Activated CD8-positive, alpha-beta memory T cell treated with anti-CD3 and anti-CD28 coated beads, Interleukin-2, amount 10 ng/mL, durations not matched to agents 7 days and 5 days (primary cell): Measurements from ENCODE around the gene TUBB4A. TPM values are rescaled to one million over a fixed set of nuclear protein-coding genes. Genes with fewer than 3 reads are reported as not detected.
A peak's percentile ranks its signal among the peaks of the same experiment; 100 is the strongest.

Experiments used
- ATAC-seq: fragments of 150-1000 bp; cut with Tn5 transposase; one replicate; pipeline ENCODE4 v1.10.0; 2021; ENCODE audit warnings: moderate library complexity
- CTCF ChIA-PET: fragments of 350-600 bp; sonication (Branson Sonifier 250); formaldehyde crosslinking; loops from one replicate; lab custom pipeline; 2021; ENCODE audit warnings: antibody characterized with exemption; lab: Charles Lee
- DNase-seq: peaks from one replicate; pipeline ENCODE4 v3.0.0-alpha.2; 2020
- H3K27ac Mint-ChIP-seq: one replicate; pipeline ENCODE4 v1.8.0; 2021; ENCODE audit warnings: mild to moderate bottlenecking, mixed read lengths
- H3K27me3 Mint-ChIP-seq: one replicate; pipeline ENCODE4 v1.8.0; 2021; ENCODE audit warnings: mixed read lengths
- H3K36me3 Mint-ChIP-seq: one replicate; pipeline ENCODE4 v1.8.0; 2021; ENCODE audit warnings: mild to moderate bottlenecking, mixed read lengths
- H3K4me1 Mint-ChIP-seq: one replicate; pipeline ENCODE4 v1.8.0; 2021; ENCODE audit warnings: mixed read lengths
- H3K4me3 Mint-ChIP-seq: one replicate; pipeline ENCODE4 v1.8.0; 2021; ENCODE audit warnings: mild to moderate bottlenecking, moderate library complexity, mixed read lengths
- H3K9me3 Mint-ChIP-seq: one replicate; pipeline ENCODE4 v1.8.0; 2022; ENCODE audit warnings: low read depth, mixed read lengths
- total RNA-seq, 2 experiments: library from RNA; stranded (reverse); gene quantifications; one replicate each; pipeline ENCODE4 v1.2.3, GENCODE V29; 2021

The TUBB4A gene
- total RNA-seq, 2 experiments from 2014 or later = 7.5 to 8.1 TPM

- Mint-ChIP-seq H3K4me3 (peak overlapping the region; percentile 79), H3K4me1 (peaks cover 50% of the 10 kb centered on the region), H3K36me3 (peaks cover 18% of the 10 kb centered on the region), H3K27me3 (peaks cover 38% of the 10 kb centered on the region), H3K27ac (peak overlapping the region; percentile 73), H3K9me3 (no peaks in the 10 kb centered on the region)
- ATAC-seq (no peak), DNase-seq (no peak)
- CTCF ChIA-PET = interaction anchor here (1.1 to 2.4 kb wide), 2 partner anchors 14 to 17 kb away, joined by 4 to 7 read pairs; no protein-coding TSS in a partner anchor
Observed at GRCh38 chr19:6531956-6532243, 29.8 kb upstream of the TUBB4A start.

GRCh38 chr19:6531163-6531955 is 29.2 kb upstream of the TUBB4A start:
- H3K27ac Mint-ChIP-seq = peak overlapping the region; percentile 73
- DNase-seq (no peak), ATAC-seq (peak; percentile 11)
- H3K36me3 Mint-ChIP-seq = peaks cover 17% of the 10 kb centered on the region
- H3K27me3 Mint-ChIP-seq = peaks cover 38% of the 10 kb centered on the region
- H3K9me3 Mint-ChIP-seq = no peaks in the 10 kb centered on the region
- CTCF ChIA-PET = interaction anchor here (0.8 to 2.4 kb wide), 3 partner anchors 13 to 18 kb away, joined by 3 to 7 read pairs (median 3); no protein-coding TSS in a partner anchor
- peaks cover 44% of the 10 kb centered on the region for H3K4me1 Mint-ChIP-seq
- peak overlapping the region; percentile 79 for H3K4me3 Mint-ChIP-seq

- Mint-ChIP-seq H3K27ac (peak within 1 kb of the TSS; percentile 73), H3K27me3 (peaks cover 38% of the 10 kb centered on the region), H3K36me3 (peaks cover 9% of the 10 kb centered on the region), H3K9me3 (no peaks in the 10 kb centered on the region), H3K4me3 (peak within 1 kb of the TSS; percentile 79), H3K4me1 (peaks cover 36% of the 10 kb centered on the region)
- DNase-seq (peak; percentile 89), ATAC-seq (peak; percentile 73)
- CTCF ChIA-PET = interaction anchor here (0.8 to 1.0 kb wide), 2 partner anchors 12 to 14 kb away, joined by 3 read pairs; no protein-coding TSS in a partner anchor
Observed at GRCh38 chr19:6530386-6531162, 28.5 kb upstream of the TUBB4A start, which contains the start of gene TNFSF9. TNFSF9 (plus strand) TSS chr19:6531026; CDS start chr19:6531037, 11 bp downstream.

- H3K4me1 Mint-ChIP-seq = peaks cover 33% of the 10 kb centered on the region
- DNase-seq (no peak), ATAC-seq (no peak)
- CTCF ChIA-PET = no interaction called here
- H3K27me3 Mint-ChIP-seq = peaks cover 38% of the 10 kb centered on the region
- H3K36me3 Mint-ChIP-seq = peaks cover 6% of the 10 kb centered on the region
- H3K4me3 Mint-ChIP-seq = peak overlapping the region; percentile 79
- H3K9me3 Mint-ChIP-seq = no peaks in the 10 kb centered on the region
- peak overlapping the region; percentile 58 for H3K27ac Mint-ChIP-seq
Observed at GRCh38 chr19:6529937-6530385, 27.9 kb upstream of the TUBB4A start.

GRCh38 chr19:6529351-6529750 is 27.2 kb upstream of the TUBB4A start:
- peaks cover 33% of the 10 kb centered on the region for H3K4me1 Mint-ChIP-seq
- CTCF ChIA-PET = no interaction called here
- H3K27ac Mint-ChIP-seq = no peak overlapping the region
- peaks cover 5% of the 10 kb centered on the region for H3K36me3 Mint-ChIP-seq
- peaks cover 38% of the 10 kb centered on the region for H3K27me3 Mint-ChIP-seq
- H3K4me3 Mint-ChIP-seq = peak overlapping the region; percentile 79
- DNase-seq = no peak
- no peak for ATAC-seq
- H3K9me3 Mint-ChIP-seq = no peaks in the 10 kb centered on the region

- H3K36me3 Mint-ChIP-seq = peaks cover 4% of the 10 kb centered on the region
- H3K4me3 Mint-ChIP-seq = no peak overlapping the region
Observed at GRCh38 chr19:6528544-6529121, 26.5 kb upstream of the TUBB4A start.

GRCh38 chr19:6527893-6528543 is 25.9 kb upstream of the TUBB4A start:
- CTCF ChIA-PET = interaction anchor here (0.7 kb wide), 1 partner anchor 24 kb away, joined by 3 read pairs; no protein-coding TSS in a partner anchor
- ATAC-seq (no peak), DNase-seq (no peak)
- H3K4me1 Mint-ChIP-seq = peaks cover 31% of the 10 kb centered on the region
- H3K9me3 Mint-ChIP-seq = no peaks in the 10 kb centered on the region
- peaks cover 4% of the 10 kb centered on the region for H3K36me3 Mint-ChIP-seq
- H3K27me3 Mint-ChIP-seq = peaks cover 38% of the 10 kb centered on the region
- H3K4me3 Mint-ChIP-seq = no peak overlapping the region
- no peak overlapping the region for H3K27ac Mint-ChIP-seq

More at GRCh38 chr19:6528544-6529121, 26.5 kb upstream of the TUBB4A start:
- peaks cover 38% of the 10 kb centered on the region for H3K27me3 Mint-ChIP-seq
- H3K9me3 Mint-ChIP-seq = no peaks in the 10 kb centered on the region
- ATAC-seq (no peak), DNase-seq (no peak)
- peaks cover 31% of the 10 kb centered on the region for H3K4me1 Mint-ChIP-seq
- no peak overlapping the region for H3K27ac Mint-ChIP-seq
- CTCF ChIA-PET = interaction anchor here (0.7 kb wide), 1 partner anchor 24 kb away, joined by 3 read pairs; no protein-coding TSS in a partner anchor

GRCh38 chr19:6524311-6524710 is 22.2 kb upstream of the TUBB4A start:
- Mint-ChIP-seq H3K4me1 (peaks cover 26% of the 10 kb centered on the region), H3K27ac (no peak overlapping the region), H3K27me3 (peaks cover 7% of the 10 kb centered on the region), H3K9me3 (no peaks in the 10 kb centered on the region), H3K4me3 (no peak overlapping the region), H3K36me3 (peaks cover 2% of the 10 kb centered on the region)
- no peak for DNase-seq
- CTCF ChIA-PET = interaction anchor here (0.9 to 1.2 kb wide), 3 partner anchors 10 to 246 kb away, joined by 3 to 4 read pairs (median 4); no protein-coding TSS in a partner anchor
- no peak for ATAC-seq

- Mint-ChIP-seq H3K9me3 (no peaks in the 10 kb centered on the region), H3K4me3 (no peak overlapping the region), H3K36me3 (peaks cover 2% of the 10 kb centered on the region), H3K27ac (peak overlapping the region; percentile 79), H3K4me1 (peaks cover 38% of the 10 kb centered on the region), H3K27me3 (peaks cover 1% of the 10 kb centered on the region)
- DNase-seq (no peak), ATAC-seq (no peak)
- CTCF ChIA-PET = interaction anchor here (0.9 to 1.4 kb wide), 5 partner anchors 116 to 341 kb away, joined by 3 to 6 read pairs (median 3); no protein-coding TSS in a partner anchor
Observed at GRCh38 chr19:6522712-6523111, 20.6 kb upstream of the TUBB4A start.

- Mint-ChIP-seq H3K27me3 (no peaks in the 10 kb centered on the region), H3K9me3 (no peaks in the 10 kb centered on the region), H3K27ac (peak overlapping the region; percentile 79), H3K4me1 (peaks cover 43% of the 10 kb centered on the region), H3K36me3 (peaks cover 2% of the 10 kb centered on the region), H3K4me3 (no peak overlapping the region)
- DNase-seq = peak; percentile 88
- ATAC-seq = peak; percentile 69
- CTCF ChIA-PET = interaction anchor here (0.9 to 1.4 kb wide), 5 partner anchors 117 to 342 kb away, joined by 3 to 6 read pairs (median 3); no protein-coding TSS in a partner anchor
Observed at GRCh38 chr19:6521718-6522646, 19.9 kb upstream of the TUBB4A start.

GRCh38 chr19:6519289-6519688 is 17.2 kb upstream of the TUBB4A start:
- Mint-ChIP-seq H3K4me3 (peak overlapping the region; percentile 40), H3K4me1 (peaks cover 51% of the 10 kb centered on the region), H3K36me3 (peaks cover 2% of the 10 kb centered on the region), H3K27ac (peak overlapping the region; percentile 69), H3K27me3 (no peaks in the 10 kb centered on the region), H3K9me3 (no peaks in the 10 kb centered on the region)
- DNase-seq (no peak), ATAC-seq (no peak)
- CTCF ChIA-PET = interaction anchor here (0.7 to 4.3 kb wide), 3 partner anchors 113 to 345 kb away, joined by 3 to 46 read pairs (median 5); partner anchors contain the start of gene GPR108
